Loucy (cell line): ENCODE data around the gene CDC42BPB.
A peak's percentile ranks its signal among the peaks of the same experiment; 100 is the strongest.

Experiments used
- H2AFZ ChIP-seq: fragments of 200-600 bp; sonication (generic); 2 replicates; pipeline ENCODE4 v1.6.0; 2016; ENCODE audit warnings: antibody characterized with exemption, mild to moderate bottlenecking, low read length, moderate library complexity
- H3F3A ChIP-seq: fragments of 200-600 bp; 2 replicates; pipeline ENCODE4 v1.6.0; 2016; ENCODE audit warnings: antibody characterized with exemption, low read depth, mild to moderate bottlenecking
- H3K27me3 ChIP-seq: fragments of 200-600 bp; sonication (generic); 2 replicates; pipeline ENCODE4 v1.6.1; 2014; ENCODE audit warnings: low read length, mild to moderate bottlenecking; ENCODE audit not compliant: insufficient read depth, poor library complexity, severe bottlenecking
- H3K36me3 ChIP-seq: fragments of 200-600 bp; sonication (generic); 2 replicates; pipeline ENCODE4 v1.6.1; 2016; ENCODE audit warnings: low read length; ENCODE audit not compliant: insufficient read depth
- H3K4me1 ChIP-seq: fragments of 200-600 bp; sonication (generic); 2 replicates; pipeline ENCODE4 v1.5.1; 2014; ENCODE audit warnings: low read length, mild to moderate bottlenecking; ENCODE audit not compliant: insufficient read depth, poor library complexity, severe bottlenecking
- H3K4me2 ChIP-seq: fragments of 200-600 bp; sonication (generic); 2 replicates; pipeline ENCODE4 v1.6.0; 2014; ENCODE audit warnings: antibody characterized with exemption, low read length, low read depth, mild to moderate bottlenecking; ENCODE audit not compliant: poor library complexity, severe bottlenecking
- H3K4me3 ChIP-seq: fragments of 200-600 bp; sonication (generic); 2 replicates; pipeline ENCODE4 v1.5.1; 2014; ENCODE audit warnings: low read length, mild to moderate bottlenecking, mixed read lengths; ENCODE audit not compliant: poor library complexity, severe bottlenecking
- H3K79me2 ChIP-seq: fragments of 200-600 bp; sonication (generic); 2 replicates; pipeline ENCODE4 v1.6.1; 2014; ENCODE audit warnings: low read length; ENCODE audit not compliant: insufficient read depth
- H3K9ac ChIP-seq: fragments of 200-600 bp; sonication (generic); 2 replicates; pipeline ENCODE4 v1.6.0; 2014; ENCODE audit warnings: mild to moderate bottlenecking, low read depth, low read length, moderate library complexity; ENCODE audit not compliant: poor library complexity, severe bottlenecking
- H3K9me2 ChIP-seq: fragments of 200-600 bp; sonication (generic); replicated peaks from 2 replicates; pipeline ENCODE4 v1.6.1; 2016; ENCODE audit warnings: low read depth, low read length, mixed read lengths
- H3K9me3 ChIP-seq: fragments of 200-600 bp; sonication (generic); 2 replicates; pipeline ENCODE4 v1.6.1; 2014; ENCODE audit warnings: mild to moderate bottlenecking, antibody characterized with exemption, low read length, low read depth; ENCODE audit not compliant: insufficient read depth
- H4K20me1 ChIP-seq: fragments of 200-600 bp; sonication (generic); 2 replicates; pipeline ENCODE4 v1.6.0; 2014; ENCODE audit warnings: antibody characterized with exemption, low read length, mild to moderate bottlenecking; ENCODE audit not compliant: insufficient read depth, poor library complexity, severe bottlenecking
- EZH2phosphoT487 ChIP-seq: fragments of 200-600 bp; IDR thresholded peaks from 2 replicates; pipeline ENCODE4 v1.6.1; 2018; ENCODE audit warnings: antibody characterized with exemption, mild to moderate bottlenecking, moderate library complexity, borderline replicate concordance
- TF ChIP-seq, protein P1 (sequence below): fragments of 200-600 bp; sonication (generic); conservative IDR thresholded peaks from 2 replicates; pipeline ENCODE4 v1.5.1; 2014; ENCODE audit warnings: mild to moderate bottlenecking, antibody characterized with exemption, low read length

The CDC42BPB gene

DNA sequence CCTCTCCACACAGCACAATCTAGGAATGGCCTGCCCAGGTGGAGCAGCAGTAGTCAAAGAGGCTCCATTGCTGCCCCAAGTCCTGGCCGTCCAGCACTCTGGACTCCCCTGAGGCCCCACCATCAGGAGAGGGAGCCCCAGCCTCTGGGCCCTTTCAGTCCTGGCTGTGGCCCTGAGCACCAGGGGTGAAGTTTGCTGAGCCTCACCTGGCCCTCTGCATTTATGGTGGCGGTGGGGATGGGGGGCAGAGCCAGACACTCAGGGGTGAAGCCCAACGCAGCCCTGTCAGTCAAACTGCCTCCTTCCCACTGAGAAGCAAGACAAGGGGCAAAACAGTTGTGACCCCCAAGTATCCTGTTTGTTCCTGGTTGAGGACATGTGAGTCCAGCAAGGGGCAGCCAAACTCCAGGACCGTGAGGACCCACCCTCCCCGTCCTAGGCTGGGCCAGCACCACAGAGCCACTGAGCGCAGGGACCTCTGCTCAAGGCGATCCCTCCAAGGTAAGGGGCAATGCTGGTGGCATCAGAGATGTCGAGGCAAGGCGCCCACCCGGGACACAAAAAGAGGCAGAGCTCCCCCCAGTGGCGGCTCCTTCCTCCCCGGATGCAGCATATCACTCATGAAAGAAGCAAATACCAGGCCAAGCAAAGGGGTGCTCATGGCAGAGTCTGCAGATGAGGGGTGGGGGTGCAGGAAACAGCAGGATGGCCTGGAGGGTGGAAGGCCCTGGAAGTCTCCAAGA lies 139.7 kb downstream of the CDC42BPB start:
- Histone ChIP-seq H4K20me1 (no peaks in the 10 kb centered on the region), H3K9me2 (no peaks in the 10 kb centered on the region)

DNA sequence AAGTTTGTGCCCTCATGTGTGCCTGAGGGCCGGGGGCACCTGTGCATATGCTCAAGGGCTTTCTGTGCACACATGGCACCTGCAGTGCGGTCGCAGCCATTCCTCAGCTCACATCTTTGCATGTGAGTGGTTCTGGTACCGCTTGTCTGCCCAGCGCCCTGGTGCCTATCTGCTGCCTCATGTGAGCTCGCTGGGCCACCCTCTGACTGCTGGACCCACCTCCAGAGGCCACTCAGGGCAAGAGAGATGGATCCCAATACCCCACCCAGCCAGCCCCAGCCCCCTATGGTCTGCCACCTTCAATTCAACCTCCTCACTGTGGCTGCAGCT lies 140.3 kb downstream of the CDC42BPB start:
- peaks cover 19% of the 10 kb centered on the region for H3K4me1 ChIP-seq
- no peaks in the 10 kb centered on the region for H3K27me3 ChIP-seq
- H4K20me1 ChIP-seq, result no peaks in the 10 kb centered on the region
- H2AFZ ChIP-seq, result peak overlapping the region; percentile 54; the same call in 1 of the 2 replicates
- no peaks in the 10 kb centered on the region for H3K79me2 ChIP-seq
- H3K36me3 ChIP-seq, result no peaks in the 10 kb centered on the region
- H3K4me3 ChIP-seq, result no peak overlapping the region
- H3K9me2 ChIP-seq, result no peaks in the 10 kb centered on the region
- H3K4me2 ChIP-seq, result peak overlapping the region; percentile 48
- peak overlapping the region; percentile 57 for H3K9ac ChIP-seq
- no peak for TF ChIP-seq EZH2phosphoT487
- TF ChIP-seq, protein P1, sequence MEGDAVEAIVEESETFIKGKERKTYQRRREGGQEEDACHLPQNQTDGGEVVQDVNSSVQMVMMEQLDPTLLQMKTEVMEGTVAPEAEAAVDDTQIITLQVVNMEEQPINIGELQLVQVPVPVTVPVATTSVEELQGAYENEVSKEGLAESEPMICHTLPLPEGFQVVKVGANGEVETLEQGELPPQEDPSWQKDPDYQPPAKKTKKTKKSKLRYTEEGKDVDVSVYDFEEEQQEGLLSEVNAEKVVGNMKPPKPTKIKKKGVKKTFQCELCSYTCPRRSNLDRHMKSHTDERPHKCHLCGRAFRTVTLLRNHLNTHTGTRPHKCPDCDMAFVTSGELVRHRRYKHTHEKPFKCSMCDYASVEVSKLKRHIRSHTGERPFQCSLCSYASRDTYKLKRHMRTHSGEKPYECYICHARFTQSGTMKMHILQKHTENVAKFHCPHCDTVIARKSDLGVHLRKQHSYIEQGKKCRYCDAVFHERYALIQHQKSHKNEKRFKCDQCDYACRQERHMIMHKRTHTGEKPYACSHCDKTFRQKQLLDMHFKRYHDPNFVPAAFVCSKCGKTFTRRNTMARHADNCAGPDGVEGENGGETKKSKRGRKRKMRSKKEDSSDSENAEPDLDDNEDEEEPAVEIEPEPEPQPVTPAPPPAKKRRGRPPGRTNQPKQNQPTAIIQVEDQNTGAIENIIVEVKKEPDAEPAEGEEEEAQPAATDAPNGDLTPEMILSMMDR, result no peak
- no peaks in the 10 kb centered on the region for H3K9me3 ChIP-seq
- no peaks in the 10 kb centered on the region for H3F3A ChIP-seq

More for the DNA sequence above, 139.7 kb downstream of the CDC42BPB start:
- H3K9me3 ChIP-seq, result no peaks in the 10 kb centered on the region
- no peaks in the 10 kb centered on the region for H3K36me3 ChIP-seq
- H3K4me3 ChIP-seq, result peak overlapping the region; percentile 8
- H3K9ac ChIP-seq, result peak overlapping the region; percentile 57
- H3K79me2 ChIP-seq, result no peaks in the 10 kb centered on the region
- peak overlapping the region; percentile 54 for H2AFZ ChIP-seq
- no peaks in the 10 kb centered on the region for H3F3A ChIP-seq
- H3K4me2 ChIP-seq, result peak overlapping the region; percentile 48
- H3K4me1 ChIP-seq, result peaks cover 19% of the 10 kb centered on the region
- H3K27me3 ChIP-seq, result no peaks in the 10 kb centered on the region
- TF ChIP-seq, protein P1, result peak; percentile 79
- no peak for TF ChIP-seq EZH2phosphoT487

DNA sequence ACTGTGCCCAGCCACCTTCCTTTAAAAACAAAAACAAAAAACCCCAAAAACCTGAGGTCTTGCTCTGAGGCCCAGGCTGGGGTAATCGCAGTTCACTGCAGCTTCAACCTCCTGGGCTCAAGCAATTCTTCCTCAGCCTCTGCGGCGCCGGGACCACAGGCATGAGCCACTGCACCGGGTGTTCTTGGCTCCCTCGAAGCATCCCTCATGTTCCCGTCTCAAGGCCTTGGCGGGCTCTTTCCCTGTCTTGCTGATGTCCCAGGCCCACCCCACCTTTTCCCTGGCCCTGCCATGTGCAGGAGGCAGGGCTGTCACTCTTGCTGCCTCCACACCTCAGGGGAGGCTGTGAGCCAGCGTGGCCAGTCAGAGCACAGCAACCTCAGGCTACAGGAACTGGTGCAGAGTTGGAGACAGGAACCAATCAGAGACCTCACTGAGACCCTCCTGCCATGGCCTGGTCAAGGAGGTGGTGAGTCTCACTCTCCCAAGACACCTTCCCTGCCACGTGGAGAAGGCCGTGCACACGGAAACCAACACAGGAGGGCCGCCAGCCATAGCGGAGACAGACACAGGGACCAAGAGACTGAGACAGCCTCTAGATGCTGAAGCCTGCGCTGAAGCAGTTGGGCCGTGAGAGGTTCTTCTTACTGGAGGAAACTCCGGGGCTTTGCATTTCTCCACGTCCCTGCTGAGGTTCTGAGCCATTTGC lies 140.8 kb downstream of the CDC42BPB start:
- H3K27me3 ChIP-seq, result no peaks in the 10 kb centered on the region
- H3K9me3 ChIP-seq, result no peaks in the 10 kb centered on the region
- no peaks in the 10 kb centered on the region for H3F3A ChIP-seq
- no peaks in the 10 kb centered on the region for H4K20me1 ChIP-seq
- no peaks in the 10 kb centered on the region for H3K9me2 ChIP-seq
- peaks cover 19% of the 10 kb centered on the region for H3K4me1 ChIP-seq
- TF ChIP-seq, protein P1, result no peak
- H2AFZ ChIP-seq, result no peak overlapping the region
- no peak overlapping the region for H3K4me2 ChIP-seq
- no peaks in the 10 kb centered on the region for H3K36me3 ChIP-seq
- no peaks in the 10 kb centered on the region for H3K79me2 ChIP-seq
- H3K4me3 ChIP-seq, result no peak overlapping the region
- H3K9ac ChIP-seq, result peak overlapping the region; percentile 57
